Bronchial epithelial cell (primary cell): Measurements from ENCODE around the gene DUSP18. TPM values are rescaled to one million over a fixed set of nuclear protein-coding genes. Genes with fewer than 3 reads are reported as not detected.
"Not testable (repeated sequence)": the region's sequence is repeated elsewhere in the genome, so short reads cannot be mapped to it uniquely, and the experiment has no call there.

Source experiments
- DNase-seq: peaks from one replicate; pipeline ENCODE4 v3.0.0-alpha.2; 2010; ENCODE audit warnings: low read depth
- FAIRE-seq: peaks from 2 replicates; lab custom pipeline; 2011; peaks lifted over from hg19 to GRCh38; lab: Jason Lieb, UNC
- H3K27me3 ChIP-seq: 2 replicates; pipeline ENCODE4 v1.5.1; 2011; ENCODE audit warnings: low read length; ENCODE audit not compliant: control insufficient read depth, insufficient read depth
- H3K36me3 ChIP-seq: 2 replicates; pipeline ENCODE4 v1.5.1; 2011; ENCODE audit warnings: low read length; ENCODE audit not compliant: control insufficient read depth, insufficient read depth
- H3K4me3 ChIP-seq: 2 replicates; pipeline ENCODE4 v1.5.1; 2011; ENCODE audit warnings: mild to moderate bottlenecking, low read depth, low read length, control low read depth
- total RNA-seq: library from RNA; depleted of rRNA; stranded (reverse); fragments of >200 nt; gene quantifications from 2 replicates; pipeline ENCODE4 v1.2.1, GENCODE V29; 2014
- TF ChIP-seq, protein P1 (sequence below): IDR thresholded peaks from 2 replicates; pipeline ENCODE4 v1.5.1; 2011; ENCODE audit warnings: mild to moderate bottlenecking, moderate library complexity, low read length, control low read depth, inconsistent platforms; ENCODE audit not compliant: insufficient read depth, severe bottlenecking

The DUSP18 gene
- total RNA-seq, 1 donor from 2014 or later, result 5.3 TPM

DNA sequence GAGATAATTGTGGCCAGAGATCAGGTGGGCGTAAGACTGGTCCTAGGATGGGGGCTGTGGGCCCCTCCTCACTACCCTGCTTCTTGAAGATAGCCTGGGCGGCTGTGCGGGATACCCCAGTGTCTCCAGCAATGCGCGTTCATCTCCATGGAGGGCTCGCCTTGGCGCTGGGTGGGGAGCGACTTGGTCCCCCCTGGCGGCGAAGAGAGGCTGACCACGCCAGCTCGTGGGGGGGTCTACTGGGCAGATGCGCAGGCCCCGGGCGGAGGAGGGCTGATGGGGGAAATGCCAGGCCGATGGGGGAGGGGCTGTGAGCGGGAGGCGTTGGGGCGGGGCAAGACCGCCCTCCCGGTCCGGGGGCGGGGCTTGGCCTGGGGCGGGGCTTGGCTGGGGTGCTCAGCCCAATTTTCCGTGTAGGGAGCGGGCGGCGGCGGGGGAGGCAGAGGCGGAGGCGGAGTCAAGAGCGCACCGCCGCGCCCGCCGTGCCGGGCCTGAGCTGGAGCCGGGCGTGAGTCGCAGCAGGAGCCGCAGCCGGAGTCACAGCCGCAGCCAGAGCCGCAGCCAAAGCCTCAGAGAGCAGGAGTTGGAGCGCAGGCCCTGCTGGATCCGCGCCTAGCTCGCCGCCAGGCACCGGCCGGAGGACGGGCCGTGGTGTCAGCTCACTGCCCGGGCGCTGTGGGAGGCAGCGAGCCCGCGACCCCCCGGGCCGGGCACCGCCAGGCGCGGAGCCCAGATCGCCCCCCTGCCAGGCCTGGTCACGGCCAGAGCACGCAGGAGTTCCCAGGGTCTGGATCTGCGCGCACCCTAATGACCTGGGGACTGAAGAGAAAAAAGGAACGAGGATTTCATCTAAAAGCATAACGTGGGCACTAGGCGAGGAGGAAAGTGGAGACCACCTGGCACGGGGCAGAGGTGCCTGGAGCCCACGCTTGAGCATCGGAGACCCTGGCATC lies 32.1 kb downstream of the DUSP18 start, which contains the start of gene SLC35E4:
SLC35E4 (plus strand) TSS at position 509 of the 953 bp plus-strand sequence. CDS start 670 bp downstream, outside the sequence.
- Histone ChIP-seq H3K36me3 (no peaks in the 10 kb centered on the region), H3K27me3 (no peaks in the 10 kb centered on the region), H3K4me3 (peak within 1 kb of the TSS; percentile 49)
- no peak for FAIRE-seq
- TF ChIP-seq, protein P1, sequence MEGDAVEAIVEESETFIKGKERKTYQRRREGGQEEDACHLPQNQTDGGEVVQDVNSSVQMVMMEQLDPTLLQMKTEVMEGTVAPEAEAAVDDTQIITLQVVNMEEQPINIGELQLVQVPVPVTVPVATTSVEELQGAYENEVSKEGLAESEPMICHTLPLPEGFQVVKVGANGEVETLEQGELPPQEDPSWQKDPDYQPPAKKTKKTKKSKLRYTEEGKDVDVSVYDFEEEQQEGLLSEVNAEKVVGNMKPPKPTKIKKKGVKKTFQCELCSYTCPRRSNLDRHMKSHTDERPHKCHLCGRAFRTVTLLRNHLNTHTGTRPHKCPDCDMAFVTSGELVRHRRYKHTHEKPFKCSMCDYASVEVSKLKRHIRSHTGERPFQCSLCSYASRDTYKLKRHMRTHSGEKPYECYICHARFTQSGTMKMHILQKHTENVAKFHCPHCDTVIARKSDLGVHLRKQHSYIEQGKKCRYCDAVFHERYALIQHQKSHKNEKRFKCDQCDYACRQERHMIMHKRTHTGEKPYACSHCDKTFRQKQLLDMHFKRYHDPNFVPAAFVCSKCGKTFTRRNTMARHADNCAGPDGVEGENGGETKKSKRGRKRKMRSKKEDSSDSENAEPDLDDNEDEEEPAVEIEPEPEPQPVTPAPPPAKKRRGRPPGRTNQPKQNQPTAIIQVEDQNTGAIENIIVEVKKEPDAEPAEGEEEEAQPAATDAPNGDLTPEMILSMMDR, result peak; percentile 27
- peak; percentile 68 for DNase-seq

DNA sequence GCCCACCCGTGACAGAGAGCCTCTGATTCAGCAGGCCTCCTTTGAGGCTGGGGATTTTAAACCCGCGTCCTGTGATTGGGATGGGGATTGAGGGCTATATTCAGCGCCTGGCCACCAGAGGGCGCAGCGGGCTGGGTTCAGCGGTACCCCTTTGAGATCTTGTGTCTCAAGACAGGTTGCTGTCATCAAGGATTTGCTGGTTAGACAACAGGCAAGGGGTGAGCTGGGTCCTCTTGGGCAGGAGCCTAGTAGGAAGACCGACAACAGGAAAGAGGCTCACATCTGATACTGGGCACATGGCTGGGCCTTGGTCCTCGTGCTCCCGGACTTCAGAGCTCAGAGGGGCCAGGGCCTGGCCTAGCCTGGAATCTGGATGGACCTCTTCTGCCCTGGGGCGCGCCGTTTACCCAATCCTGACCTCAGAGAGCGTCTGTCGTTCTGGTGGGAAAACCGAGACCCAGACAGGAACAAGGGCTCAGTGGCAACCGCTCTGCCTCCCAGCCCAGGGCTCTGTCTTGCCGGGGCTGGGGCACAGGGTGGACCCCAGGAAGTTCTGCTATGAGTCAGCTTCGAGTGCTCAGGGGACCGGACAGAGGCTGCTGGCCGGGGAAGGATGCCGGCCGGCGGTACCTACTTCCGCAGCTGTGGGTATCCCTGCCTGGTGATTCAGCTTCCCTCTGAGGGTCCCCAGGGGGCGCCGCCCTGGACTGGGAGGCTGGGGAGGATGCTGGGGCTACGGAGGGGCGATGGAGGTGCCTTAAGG lies 33.0 kb downstream of the DUSP18 start:
- FAIRE-seq (no peak), DNase-seq (peak; percentile 85)
- H3K4me3 ChIP-seq, result peak overlapping the region; percentile 49
- no peaks in the 10 kb centered on the region for H3K36me3 ChIP-seq
- TF ChIP-seq, protein P1, result peak; percentile 93
- H3K27me3 ChIP-seq, result no peaks in the 10 kb centered on the region

DNA sequence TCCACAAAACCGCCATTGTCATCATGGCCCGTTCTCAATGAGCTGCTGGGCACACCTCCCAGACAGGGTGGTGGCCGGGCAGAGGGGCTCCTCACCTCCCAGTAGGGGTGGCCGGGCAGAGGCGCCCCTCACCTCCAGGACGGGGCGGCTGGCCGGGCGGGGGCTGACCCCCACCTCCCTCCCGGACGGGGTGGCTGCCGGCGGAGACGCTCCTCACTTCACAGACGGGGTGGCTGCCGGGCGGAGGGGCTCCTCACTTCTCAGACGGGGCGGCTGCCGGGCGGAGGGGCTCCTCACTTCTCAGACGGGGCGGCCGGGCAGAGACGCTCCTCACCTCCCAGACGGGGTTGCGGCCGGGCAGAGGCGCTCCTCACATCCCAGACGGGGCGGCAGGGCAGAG lies 36.2 kb downstream of the DUSP18 start:
- DNase-seq, H3K36me3 ChIP-seq, FAIRE-seq, H3K27me3 ChIP-seq, H3K4me3 ChIP-seq: not testable (repeated sequence)

DNA sequence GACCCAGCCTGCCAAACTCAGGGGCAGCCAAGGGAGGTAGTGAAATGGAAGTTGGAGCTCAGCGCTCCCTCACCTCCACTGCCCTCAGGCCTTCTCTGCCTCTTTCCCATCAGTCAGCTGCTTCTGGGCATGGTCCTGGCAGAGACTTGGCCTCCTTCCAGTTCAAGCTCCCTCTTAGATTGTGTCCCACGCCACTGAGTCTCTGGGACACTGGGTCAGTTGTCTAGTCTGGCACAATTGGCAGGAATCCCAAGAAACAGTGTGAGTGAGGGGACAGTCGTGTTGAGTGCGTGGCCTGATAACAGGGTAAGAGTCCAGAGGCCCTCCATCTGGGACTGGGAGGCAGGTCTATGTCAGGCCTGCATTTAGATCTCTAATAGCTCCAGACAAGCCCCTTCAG lies 39.2 kb downstream of the DUSP18 start:
- TF ChIP-seq, protein P1, result no peak
- no peak for FAIRE-seq
- Histone ChIP-seq H3K4me3 (no peak overlapping the region), H3K36me3 (no peaks in the 10 kb centered on the region), H3K27me3 (no peaks in the 10 kb centered on the region)
- DNase-seq, result no peak

DNA sequence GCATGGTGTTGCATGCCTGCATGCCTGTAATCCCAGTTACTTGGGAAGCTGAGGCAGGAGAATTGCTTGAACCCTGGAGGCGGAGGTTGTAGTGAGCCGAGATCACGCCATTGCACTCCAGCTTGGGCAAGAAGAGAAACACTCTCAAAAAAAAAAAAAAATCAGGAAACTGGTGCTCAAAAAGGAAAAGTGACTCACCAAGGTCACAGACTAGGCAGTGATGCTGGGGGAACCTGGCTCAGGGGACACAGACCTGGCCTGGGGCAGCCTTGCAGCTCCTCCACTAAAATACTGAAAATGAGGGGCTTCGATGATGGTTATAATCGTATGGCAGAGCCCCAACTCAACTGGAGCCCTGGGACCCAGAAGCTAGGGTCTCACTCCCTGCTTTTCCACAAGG lies 40.2 kb downstream of the DUSP18 start:
- no peak overlapping the region for H3K4me3 ChIP-seq
- FAIRE-seq (no peak), DNase-seq (no peak)
- H3K27me3 ChIP-seq, result no peaks in the 10 kb centered on the region
- no peaks in the 10 kb centered on the region for H3K36me3 ChIP-seq
- TF ChIP-seq, protein P1, result no peak

DNA sequence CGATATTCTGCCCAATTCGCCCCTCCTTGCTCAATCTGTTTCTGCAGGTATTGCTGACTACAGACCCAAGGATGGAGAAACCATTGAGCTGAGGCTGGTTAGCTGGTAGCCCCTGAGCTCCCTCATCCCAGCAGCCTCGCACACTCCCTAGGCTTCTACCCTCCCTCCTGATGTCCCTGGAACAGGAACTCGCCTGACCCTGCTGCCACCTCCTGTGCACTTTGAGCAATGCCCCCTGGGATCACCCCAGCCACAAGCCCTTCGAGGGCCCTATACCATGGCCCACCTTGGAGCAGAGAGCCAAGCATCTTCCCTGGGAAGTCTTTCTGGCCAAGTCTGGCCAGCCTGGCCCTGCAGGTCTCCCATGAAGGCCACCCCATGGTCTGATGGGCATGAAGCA lies 41.3 kb downstream of the DUSP18 start:
- DNase-seq, result no peak
- Histone ChIP-seq H3K27me3 (no peaks in the 10 kb centered on the region), H3K4me3 (no peak overlapping the region), H3K36me3 (no peaks in the 10 kb centered on the region)
- TF ChIP-seq, protein P1, result no peak
- no peak for FAIRE-seq

DNA sequence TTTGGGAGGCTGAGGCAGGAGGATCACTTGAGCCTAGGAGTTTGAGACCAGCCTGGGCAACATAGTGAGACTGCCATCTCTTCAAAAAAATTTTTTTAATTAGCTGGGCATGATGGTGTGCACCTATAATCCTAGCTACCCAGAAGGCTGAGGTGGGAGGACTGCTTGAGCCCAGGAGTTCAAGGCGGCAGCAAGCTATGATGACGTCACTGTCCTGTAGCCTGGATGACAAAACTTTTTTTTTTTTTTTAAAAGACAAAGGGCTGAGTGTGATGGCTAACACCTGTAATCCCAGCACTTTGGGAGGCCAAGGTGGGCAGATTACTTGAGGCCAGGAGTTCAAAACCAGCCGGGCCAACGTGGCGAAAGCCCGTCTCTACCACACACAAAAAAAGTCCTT lies 47.8 kb downstream of the DUSP18 start:
- not testable (repeated sequence) for H3K4me3 ChIP-seq, FAIRE-seq, H3K27me3 ChIP-seq, H3K36me3 ChIP-seq, DNase-seq
